HEK293T (cell line): ENCODE results near the gene TAF9.

Experiments
- CTCF ChIA-PET: fragments of 350-600 bp; formaldehyde crosslinking; extraction: SDS; loops from one replicate; lab custom pipeline; 2021; ENCODE audit warnings: antibody characterized with exemption, inconsistent platforms; lab: Yijun Ruan, JAX
- POLR2A ChIA-PET: fragments of 350-600 bp; formaldehyde crosslinking; extraction: SDS; loops from one replicate; lab custom pipeline; 2020; ENCODE audit warnings: antibody characterized with exemption, inconsistent platforms; lab: Yijun Ruan, JAX
- DNase-seq: peaks from one replicate; pipeline ENCODE4 v3.0.0; 2012; ENCODE audit warnings: mixed read lengths; ENCODE audit errors: extremely low spot score
- ARNT ChIP-seq: fragments of 450-650 bp; IDR thresholded peaks from 2 replicates; pipeline ENCODE4 v1.6.1; 2017; ENCODE audit warnings: mild to moderate bottlenecking
- BHLHE40 ChIP-seq: fragments of 450-650 bp; IDR thresholded peaks from 2 replicates; pipeline ENCODE4 v1.6.1; 2016; ENCODE audit warnings: mild to moderate bottlenecking, moderate library complexity, borderline replicate concordance
- CTBP1 ChIP-seq: fragments of 450-650 bp; IDR thresholded peaks from 2 replicates; pipeline ENCODE4 v1.6.1; 2016; ENCODE audit warnings: borderline replicate concordance
- ELF4 ChIP-seq: fragments of 450-650 bp; IDR thresholded peaks from 2 replicates; pipeline ENCODE4 v1.6.1; 2017; ENCODE audit warnings: antibody characterized with exemption
- FOXA1 ChIP-seq: fragments of 450-650 bp; IDR thresholded peaks from 2 replicates; pipeline ENCODE4 v1.6.1; 2016; ENCODE audit warnings: mild to moderate bottlenecking
- FOXK2 ChIP-seq: fragments of 450-650 bp; IDR thresholded peaks from 2 replicates; pipeline ENCODE4 v1.6.1; 2016; ENCODE audit warnings: mild to moderate bottlenecking
- FOXM1 ChIP-seq: fragments of 450-650 bp; IDR thresholded peaks from 2 replicates; pipeline ENCODE4 v1.6.1; 2017; ENCODE audit warnings: mild to moderate bottlenecking, borderline replicate concordance
- HDGF ChIP-seq: fragments of 450-650 bp; IDR thresholded peaks from 2 replicates; pipeline ENCODE4 v1.6.1; 2017; ENCODE audit warnings: antibody characterized with exemption, borderline replicate concordance
- L3MBTL2 ChIP-seq: fragments of 450-650 bp; conservative IDR thresholded peaks from 2 replicates; pipeline ENCODE4 v1.6.1; 2016; ENCODE audit warnings: mild to moderate bottlenecking
- LEF1 ChIP-seq: fragments of 450-650 bp; IDR thresholded peaks from 2 replicates; pipeline ENCODE4 v1.6.1; 2017; ENCODE audit warnings: mild to moderate bottlenecking, borderline replicate concordance
- NFRKB ChIP-seq: fragments of 450-650 bp; IDR thresholded peaks from 2 replicates; pipeline ENCODE4 v1.6.1; 2016; ENCODE audit warnings: mild to moderate bottlenecking, moderate library complexity
- SP1 ChIP-seq: fragments of 450-650 bp; IDR thresholded peaks from 2 replicates; pipeline ENCODE4 v1.6.1; 2017
- SUZ12 ChIP-seq: fragments of 450-650 bp; IDR thresholded peaks from 2 replicates; pipeline ENCODE4 v1.6.1; 2016; ENCODE audit warnings: mild to moderate bottlenecking
- TARDBP ChIP-seq: fragments of 450-650 bp; IDR thresholded peaks from 2 replicates; pipeline ENCODE4 v1.6.1; 2016
- ZNF384 ChIP-seq: fragments of 450-650 bp; IDR thresholded peaks from 2 replicates; pipeline ENCODE4 v1.6.1; 2016
- TF ChIP-seq, protein P1 (sequence below): fragments of 450-650 bp; IDR thresholded peaks from 2 replicates; pipeline ENCODE4 v1.6.1; 2016

TAF9 gene

GRCh38 chr5:69369340-69370121 is at the start of gene TAF9, which contains the start of the genes AK6 and RAD17:
Gene TAF9, minus strand, starts transcription at chr5:69369520. Its CDS starts 3,783 bp downstream, at chr5:69365737.
Gene AK6, minus strand, starts transcription at chr5:69369520. Its CDS starts 30 bp downstream, at chr5:69369490.
Gene RAD17, plus strand, starts transcription at chr5:69369818. Its CDS starts 2,391 bp downstream, at chr5:69372209.
- POLR2A ChIA-PET, result interaction anchor here (1.1 to 1.4 kb wide), 2 partner anchors 10 to 11 kb away, joined by 3 read pairs; no protein-coding TSS in a partner anchor
- no peak for TF ChIP-seq ZNF384
- no peak for TF ChIP-seq FOXK2
- TF ChIP-seq BHLHE40, result no peak
- TF ChIP-seq L3MBTL2, result peak; percentile 94
- TF ChIP-seq, protein P1, sequence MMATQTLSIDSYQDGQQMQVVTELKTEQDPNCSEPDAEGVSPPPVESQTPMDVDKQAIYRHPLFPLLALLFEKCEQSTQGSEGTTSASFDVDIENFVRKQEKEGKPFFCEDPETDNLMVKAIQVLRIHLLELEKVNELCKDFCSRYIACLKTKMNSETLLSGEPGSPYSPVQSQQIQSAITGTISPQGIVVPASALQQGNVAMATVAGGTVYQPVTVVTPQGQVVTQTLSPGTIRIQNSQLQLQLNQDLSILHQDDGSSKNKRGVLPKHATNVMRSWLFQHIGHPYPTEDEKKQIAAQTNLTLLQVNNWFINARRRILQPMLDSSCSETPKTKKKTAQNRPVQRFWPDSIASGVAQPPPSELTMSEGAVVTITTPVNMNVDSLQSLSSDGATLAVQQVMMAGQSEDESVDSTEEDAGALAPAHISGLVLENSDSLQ, result no peak
- TF ChIP-seq HDGF, result no peak
- TF ChIP-seq SP1, result no peak
- no peak for TF ChIP-seq TARDBP
- TF ChIP-seq FOXM1, result no peak; the same call in 1 of the 2 replicates
- no peak for TF ChIP-seq NFRKB
- no peak for TF ChIP-seq CTBP1
- no peak for TF ChIP-seq LEF1
- TF ChIP-seq ELF4, result peak; percentile 74
- TF ChIP-seq SUZ12, result no peak
- TF ChIP-seq FOXA1, result no peak
- peak; percentile 51; the same call in 1 of the 2 replicates for TF ChIP-seq ARNT
- peak; percentile 84 for DNase-seq
- CTCF ChIA-PET, result no interaction called here

- POLR2A ChIA-PET, result no interaction called here
- CTCF ChIA-PET, result no interaction called here
- TF ChIP-seq NFRKB (no peak), HDGF (no peak), ELF4 (no peak), ARNT (no peak), FOXM1 (no peak), TARDBP (no peak), FOXA1 (no peak), FOXK2 (no peak), SUZ12 (no peak), CTBP1 (no peak), BHLHE40 (no peak), ZNF384 (no peak)
- TF ChIP-seq, protein P1, result no peak
- DNase-seq, result no peak
These were observed 49.2 kb upstream of the TAF9 start for GRCh38 chr5:69418554-69418953.

GRCh38 chr5:69416699-69417098 is 47.4 kb upstream of the TAF9 start:
- no peak for DNase-seq
- ChIA-PET CTCF (no interaction called here), POLR2A (no interaction called here)
- no peak for TF ChIP-seq FOXK2
- no peak for TF ChIP-seq FOXM1
- TF ChIP-seq ARNT, result no peak
- no peak for TF ChIP-seq TARDBP
- no peak for TF ChIP-seq ELF4
- TF ChIP-seq FOXA1, result no peak
- TF ChIP-seq, protein P1, result no peak
- no peak for TF ChIP-seq CTBP1
- no peak for TF ChIP-seq HDGF
- TF ChIP-seq BHLHE40, result no peak
- TF ChIP-seq SP1, result no peak
- TF ChIP-seq LEF1, result no peak
- TF ChIP-seq NFRKB, result no peak

- peak; percentile 14 for DNase-seq
- POLR2A ChIA-PET, result no interaction called here
- CTCF ChIA-PET, result no interaction called here
These were observed 46.9 kb upstream of the TAF9 start for GRCh38 chr5:69416180-69416579.

DNA sequence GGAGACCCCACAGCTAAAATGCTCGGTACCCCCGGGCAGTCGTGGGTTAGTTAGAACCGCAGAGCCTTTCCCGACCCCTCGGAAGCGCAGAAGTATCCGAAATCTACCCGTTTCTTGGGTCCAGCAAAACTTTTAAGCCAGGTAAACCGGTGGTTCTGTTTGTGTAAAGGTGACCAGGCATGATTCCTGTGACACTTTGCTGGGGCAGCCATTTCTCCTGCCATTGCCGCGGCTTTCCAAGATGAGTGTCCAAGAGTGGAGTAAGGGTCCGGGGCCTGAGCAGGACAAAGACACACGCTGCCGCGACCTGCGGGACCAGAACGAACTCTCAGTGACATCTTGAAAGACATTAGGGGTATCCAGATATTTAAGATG is 46.3 kb upstream of the TAF9 start:
- POLR2A ChIA-PET, result no interaction called here
- DNase-seq, result peak; percentile 27
- CTCF ChIA-PET, result no interaction called here
- no peak for TF ChIP-seq FOXK2
- TF ChIP-seq, protein P1, result no peak

More at GRCh38 chr5:69416180-69416579, 46.9 kb upstream of the TAF9 start:
- TF ChIP-seq ARNT (no peak), FOXA1 (no peak)
